Endothelial cell of umbilical vein (primary cell): ENCODE results near the gene HNRNPK.

Experiments
- EZH2 ChIP-seq: IDR thresholded peaks from 2 replicates; pipeline ENCODE4 v1.6.1; 2012; ENCODE audit warnings: borderline replicate concordance, low read depth, mild to moderate bottlenecking, moderate library complexity, low read length, inconsistent platforms; ENCODE audit not compliant: severe bottlenecking
- FOS ChIP-seq: IDR thresholded peaks from 2 replicates; pipeline ENCODE4 v1.6.1; 2011; ENCODE audit warnings: mild to moderate bottlenecking, low read length, moderate library complexity, borderline replicate concordance; ENCODE audit not compliant: insufficient read depth
- GATA2 ChIP-seq: IDR thresholded peaks from 2 replicates; pipeline ENCODE4 v1.7.0; 2011; ENCODE audit warnings: low read depth, mild to moderate bottlenecking, moderate library complexity, mixed read lengths, low read length; ENCODE audit not compliant: insufficient read length, insufficient read depth
- MYC ChIP-seq: IDR thresholded peaks from one replicate; pipeline ENCODE4 v1.6.1; 2011; ENCODE audit warnings: mild to moderate bottlenecking, low read depth, low read length
- POLR2A ChIP-seq: IDR thresholded peaks from 2 replicates; pipeline ENCODE4 v1.6.1; 2012; ENCODE audit warnings: low read depth, mild to moderate bottlenecking, control low read depth, low read length
- POLR2AphosphoS5 ChIP-seq: IDR thresholded peaks from 2 replicates; pipeline ENCODE4 v1.6.1; 2012; ENCODE audit warnings: low read depth, mild to moderate bottlenecking, control low read depth, low read length, moderate library complexity; ENCODE audit not compliant: insufficient read depth
- TF ChIP-seq, protein P1 (sequence below), 2 donors: IDR thresholded peaks; 1 replicate in 1 of 2; 2 replicates in 1 of 2; pipeline ENCODE4 v1.5.1; 2011; ENCODE audit warnings: low read length in 2 of 2, mild to moderate bottlenecking in 2 of 2, moderate library complexity in 2 of 2, control low read depth in 1 of 2, inconsistent platforms in 1 of 2, low read depth in 1 of 2; ENCODE audit not compliant: insufficient read depth in 1 of 2; ENCODE audit errors: extremely low read depth in 1 of 2
- TF ChIP-seq, protein P2 (sequence below): IDR thresholded peaks from 2 replicates; pipeline ENCODE4 v1.6.1; 2011; ENCODE audit not compliant: insufficient read depth, insufficient read length

DNA sequence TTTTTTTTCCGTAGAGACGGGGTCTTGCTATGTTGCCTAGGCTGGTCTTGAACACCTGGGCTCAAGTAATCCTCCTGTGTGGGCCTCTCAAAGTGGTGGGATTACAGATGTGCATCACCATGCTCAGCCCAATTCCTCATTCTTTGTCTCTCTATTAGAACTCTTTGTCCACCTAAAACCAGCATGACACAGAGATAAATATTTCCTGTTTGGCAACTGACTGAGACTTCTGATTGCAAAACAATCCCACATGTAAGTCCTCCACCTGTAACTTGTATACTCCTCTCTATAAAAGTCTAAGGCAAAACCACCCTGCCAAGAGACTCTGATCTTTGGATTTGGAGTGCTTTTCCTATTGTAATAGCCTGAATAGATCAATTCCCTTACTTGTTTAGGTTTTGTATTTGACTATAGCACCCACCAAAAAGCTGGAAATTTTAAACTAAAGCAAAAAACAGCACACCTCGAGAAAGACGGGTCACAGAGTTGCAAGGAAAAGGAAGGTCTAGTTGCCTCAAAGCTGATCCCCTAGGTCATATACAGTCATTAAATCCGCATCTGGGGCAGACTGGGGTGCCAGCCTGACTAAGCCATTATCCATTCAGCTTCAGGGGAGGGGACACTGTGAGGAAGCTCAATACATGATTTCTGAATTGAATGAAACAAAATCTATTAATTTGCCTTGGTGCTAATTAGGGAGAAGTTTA lies 45.3 kb downstream of the HNRNPK start:
- TF ChIP-seq, protein P1, sequence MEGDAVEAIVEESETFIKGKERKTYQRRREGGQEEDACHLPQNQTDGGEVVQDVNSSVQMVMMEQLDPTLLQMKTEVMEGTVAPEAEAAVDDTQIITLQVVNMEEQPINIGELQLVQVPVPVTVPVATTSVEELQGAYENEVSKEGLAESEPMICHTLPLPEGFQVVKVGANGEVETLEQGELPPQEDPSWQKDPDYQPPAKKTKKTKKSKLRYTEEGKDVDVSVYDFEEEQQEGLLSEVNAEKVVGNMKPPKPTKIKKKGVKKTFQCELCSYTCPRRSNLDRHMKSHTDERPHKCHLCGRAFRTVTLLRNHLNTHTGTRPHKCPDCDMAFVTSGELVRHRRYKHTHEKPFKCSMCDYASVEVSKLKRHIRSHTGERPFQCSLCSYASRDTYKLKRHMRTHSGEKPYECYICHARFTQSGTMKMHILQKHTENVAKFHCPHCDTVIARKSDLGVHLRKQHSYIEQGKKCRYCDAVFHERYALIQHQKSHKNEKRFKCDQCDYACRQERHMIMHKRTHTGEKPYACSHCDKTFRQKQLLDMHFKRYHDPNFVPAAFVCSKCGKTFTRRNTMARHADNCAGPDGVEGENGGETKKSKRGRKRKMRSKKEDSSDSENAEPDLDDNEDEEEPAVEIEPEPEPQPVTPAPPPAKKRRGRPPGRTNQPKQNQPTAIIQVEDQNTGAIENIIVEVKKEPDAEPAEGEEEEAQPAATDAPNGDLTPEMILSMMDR (IDR thresholded peaks at IDR 0.05; ENCODE audit: extremely low read depth in 1 of 2, insufficient read depth in 1 of 2, low read depth in 1 of 2, low read length in 2 of 2): no peak
- TF ChIP-seq POLR2A (no peak), GATA2 (no peak), POLR2AphosphoS5 (no peak), EZH2 (no peak), MYC (no peak), FOS (no peak)
- TF ChIP-seq, protein P2, sequence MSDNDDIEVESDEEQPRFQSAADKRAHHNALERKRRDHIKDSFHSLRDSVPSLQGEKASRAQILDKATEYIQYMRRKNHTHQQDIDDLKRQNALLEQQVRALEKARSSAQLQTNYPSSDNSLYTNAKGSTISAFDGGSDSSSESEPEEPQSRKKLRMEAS: no peak
